Stimulated activated CD8-positive, alpha-beta memory T cell treated with anti-CD3 and anti-CD28 coated beads, Interleukin-7, amount 100 ng/mL, for 24 hours (primary cell): Measurements from ENCODE around the gene EVC.

Source experiments
- DNase-seq: peaks from one replicate; pipeline ENCODE4 v3.0.0-alpha.2; 2020; ENCODE audit warnings: low read depth

Gene EVC

DNA sequence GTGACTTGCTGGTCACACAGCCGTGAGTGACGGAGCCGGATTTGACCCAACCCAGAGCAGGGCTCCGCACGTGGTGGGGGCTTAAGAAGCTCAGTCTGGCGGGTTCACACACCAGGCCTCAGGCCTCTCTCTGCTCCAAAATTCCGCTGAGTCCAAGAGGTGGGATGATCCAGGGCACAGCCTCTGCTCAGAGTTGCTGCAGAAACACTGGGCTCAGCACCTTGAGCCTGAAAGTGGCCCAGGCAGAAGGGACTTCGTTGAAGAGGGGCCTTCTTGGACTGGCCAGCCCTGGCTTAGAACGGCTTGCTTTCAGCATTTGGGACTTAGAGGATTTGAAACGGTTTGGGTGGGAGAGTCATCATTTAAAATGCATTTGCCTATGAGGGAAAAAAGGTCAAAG lies 21.2 kb downstream of the EVC start:
- no peak for DNase-seq

DNA sequence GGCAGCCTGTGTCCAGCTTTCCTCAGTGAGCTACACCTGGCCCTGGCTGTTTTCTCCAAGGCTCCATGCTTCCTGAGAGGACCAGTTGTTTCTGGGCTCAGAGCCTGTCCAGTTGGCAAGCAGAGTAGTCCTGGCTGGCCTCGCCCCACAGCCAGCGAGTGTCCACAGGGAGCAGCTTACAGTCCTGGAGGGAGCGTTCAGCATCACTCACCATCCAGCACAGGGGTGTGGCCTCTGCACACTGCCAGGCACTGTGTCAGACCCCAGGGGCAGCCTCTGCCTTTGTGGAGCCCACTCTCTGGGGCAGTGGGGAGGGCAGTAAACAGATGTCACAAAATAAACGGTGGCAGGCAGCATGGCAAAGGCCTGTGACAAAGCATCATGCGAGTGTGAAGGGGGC lies 23.9 kb downstream of the EVC start:
- DNase-seq, result no peak

DNA sequence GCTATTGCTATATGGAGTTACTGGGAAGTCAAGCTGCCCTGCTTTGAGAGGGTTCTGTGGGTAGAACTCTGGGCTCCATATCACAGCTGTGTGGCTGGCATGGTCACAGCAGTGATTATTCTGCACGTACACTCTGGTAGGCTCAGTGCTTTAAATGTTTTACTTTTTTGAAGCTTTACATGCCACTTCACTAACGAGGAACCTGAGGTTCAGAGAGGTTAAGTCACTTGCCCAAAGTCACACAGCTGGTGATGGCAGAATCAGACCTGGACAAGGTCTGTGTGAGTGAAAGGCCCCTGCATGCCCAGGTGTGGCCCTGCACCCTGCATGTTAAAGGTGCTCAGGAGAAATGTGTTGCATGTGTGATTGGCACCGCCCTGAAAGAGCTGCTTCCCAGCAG lies 24.5 kb downstream of the EVC start:
- no peak for DNase-seq

DNA sequence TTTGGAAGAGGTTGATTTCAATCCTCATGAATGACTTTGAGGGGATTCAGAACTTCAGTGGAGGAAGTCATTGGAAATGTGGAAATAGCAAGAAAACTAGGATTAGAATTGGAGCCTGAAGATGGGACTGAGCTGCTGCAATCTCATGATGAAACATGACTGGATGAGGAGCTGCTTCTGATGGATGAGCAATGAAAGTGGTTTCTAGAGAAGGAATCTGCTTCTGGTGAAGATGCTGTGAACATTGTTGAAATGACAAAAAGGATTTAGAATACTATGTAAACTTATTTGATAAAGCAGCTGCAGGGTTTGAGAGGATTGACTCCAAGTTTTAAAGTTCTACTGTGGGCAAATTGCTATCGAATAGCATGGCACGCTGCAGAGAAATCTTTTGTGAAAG lies 27.1 kb downstream of the EVC start:
- no peak for DNase-seq

- no peak for DNase-seq
Observed at GRCh38 chr4:5742388-5742787, 31.4 kb downstream of the EVC start.

- no peak for DNase-seq
Observed at GRCh38 chr4:5742968-5743367, 32.0 kb downstream of the EVC start.

DNA sequence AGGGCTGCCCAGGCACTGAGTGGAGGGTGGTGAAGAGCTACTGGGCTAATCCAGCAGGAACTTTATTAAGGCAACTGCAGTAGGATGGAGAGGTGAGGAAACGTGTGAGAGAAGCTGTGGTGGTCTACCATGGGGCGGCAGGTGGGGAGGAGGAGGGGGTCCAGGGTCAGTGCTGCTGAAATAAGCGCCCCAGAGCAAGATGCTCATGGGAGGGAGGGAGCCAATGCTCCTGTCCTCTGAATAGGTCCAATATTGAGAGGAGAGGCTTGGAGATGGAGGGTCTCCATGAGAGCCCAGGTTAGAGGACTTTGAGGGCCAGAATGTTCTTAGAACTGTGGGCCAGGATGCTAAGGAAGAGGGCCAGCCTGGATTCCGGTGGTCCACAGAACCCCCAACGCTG lies 35.2 kb downstream of the EVC start:
- no peak for DNase-seq

- DNase-seq, result no peak
Observed at GRCh38 chr4:5746829-5747737, 36.1 kb downstream of the EVC start.

GRCh38 chr4:5747738-5748375 lies 36.9 kb downstream of the EVC start:
- DNase-seq, result no peak

DNA sequence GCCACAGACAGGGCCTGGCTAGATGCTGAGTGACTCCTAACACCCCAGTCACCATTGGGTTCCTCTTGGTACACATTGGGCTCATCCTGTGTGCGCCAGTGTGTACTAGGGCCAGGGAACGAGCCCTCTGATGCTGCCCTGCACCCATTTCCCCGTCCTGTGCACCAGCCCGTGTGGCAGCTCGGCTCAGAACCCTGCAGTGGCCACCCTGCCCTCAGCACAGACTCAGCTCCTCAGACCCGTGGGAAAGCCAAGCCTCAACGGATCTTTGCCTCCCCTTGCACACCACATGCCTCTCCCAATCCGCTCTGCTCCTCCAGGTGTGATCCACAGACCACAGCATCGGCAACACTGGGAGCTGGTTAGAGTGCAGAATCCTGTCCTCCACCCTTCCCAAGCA lies 38.6 kb downstream of the EVC start:
- no peak for DNase-seq

GRCh38 chr4:5750052-5750945 lies 39.3 kb downstream of the EVC start:
- no peak for DNase-seq

DNA sequence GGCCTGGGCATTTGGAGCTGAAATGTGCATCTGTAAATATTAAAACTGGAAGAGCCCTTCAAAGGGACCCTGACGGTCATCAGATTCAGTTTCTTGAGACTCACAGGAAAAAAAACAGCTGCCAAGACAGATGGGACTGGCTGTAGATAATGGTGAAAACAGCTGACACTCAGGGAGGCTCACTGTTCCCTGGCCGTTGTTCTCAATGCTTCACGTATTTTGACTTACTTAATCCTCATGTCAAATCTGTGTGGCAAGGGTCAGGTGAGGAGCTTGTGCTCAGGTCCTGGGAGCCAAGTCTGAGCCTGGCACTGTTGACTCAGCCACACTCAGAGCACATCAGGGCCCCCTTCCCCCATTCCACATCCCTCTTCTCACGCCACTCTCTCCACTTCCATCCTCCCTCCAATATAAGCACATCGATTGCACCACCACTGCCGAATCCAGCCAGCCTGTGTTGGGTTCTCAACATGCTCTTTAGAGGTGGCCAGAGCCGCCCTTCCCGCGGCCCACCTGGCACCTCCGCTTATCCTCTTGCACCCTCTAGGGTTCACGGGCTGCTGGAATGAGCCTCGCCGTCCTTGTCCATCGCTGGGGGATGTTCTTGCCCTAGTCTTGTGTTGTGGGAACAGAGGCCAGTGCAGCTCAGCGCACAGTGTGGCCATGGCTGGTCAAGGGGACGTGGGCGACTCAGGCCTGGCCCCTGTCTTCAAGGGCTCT lies 40.1 kb downstream of the EVC start:
- DNase-seq, result no peak

GRCh38 chr4:5751666-5752375 lies 40.8 kb downstream of the EVC start:
- no peak for DNase-seq

- DNase-seq, result no peak
Observed at GRCh38 chr4:5752376-5753184, 41.6 kb downstream of the EVC start.

DNA sequence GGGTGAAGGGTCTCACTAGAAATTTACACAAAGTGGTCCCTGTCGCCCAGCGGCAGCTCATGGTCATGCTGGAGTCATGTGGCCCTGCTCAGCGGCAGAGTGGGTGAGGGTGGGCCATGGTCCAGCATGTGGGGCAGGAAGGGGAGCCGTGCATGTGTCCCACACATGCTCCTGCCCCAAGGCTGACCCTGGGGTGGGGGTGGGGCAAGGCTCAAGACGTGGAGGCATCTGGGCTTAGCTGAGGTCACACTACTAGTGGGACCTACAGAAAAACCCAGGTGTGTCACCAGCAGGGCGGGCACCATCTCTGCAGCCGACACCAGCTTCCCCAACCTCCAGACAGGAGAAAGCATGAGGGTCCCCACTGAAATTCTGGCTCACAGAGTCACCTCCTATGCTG lies 42.4 kb downstream of the EVC start:
- DNase-seq, result no peak

DNA sequence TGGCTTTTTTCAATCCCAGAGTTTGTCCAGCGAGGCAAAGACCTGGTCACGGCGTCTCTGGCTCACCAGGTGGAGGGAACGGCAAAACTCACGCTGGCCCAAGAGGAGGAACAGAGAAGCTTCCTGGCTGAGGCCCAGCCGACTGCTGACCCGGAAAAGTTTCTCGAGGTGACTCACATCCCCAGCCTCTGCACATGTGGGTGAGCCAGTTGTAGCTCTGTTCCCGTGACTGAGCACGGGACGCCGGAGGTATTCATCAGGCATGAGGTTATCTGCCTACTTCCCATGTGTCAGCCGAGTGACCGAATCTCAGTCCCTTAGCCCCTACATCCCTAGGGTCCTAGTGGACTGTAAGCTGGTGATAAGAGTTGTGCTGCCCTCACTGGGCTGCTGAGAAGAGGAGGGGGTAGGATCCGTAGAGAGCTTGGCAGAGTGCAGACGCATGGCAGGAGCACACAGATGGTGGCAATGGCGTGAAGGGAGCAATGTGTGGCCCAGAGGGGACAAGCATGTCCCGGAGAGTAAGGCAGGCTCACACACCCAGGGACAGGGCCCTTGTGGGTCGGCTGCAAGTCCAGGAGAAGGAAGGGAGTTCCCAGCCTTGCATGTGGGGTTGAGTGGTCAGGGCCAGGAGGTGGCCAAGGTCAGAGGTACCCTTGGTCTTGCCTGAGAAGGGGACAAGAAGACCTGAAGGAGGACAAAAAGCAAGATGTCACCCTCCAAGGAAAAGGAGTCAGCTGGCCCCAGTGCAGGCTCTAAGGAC lies 42.9 kb downstream of the EVC start:
- no peak for DNase-seq

DNA sequence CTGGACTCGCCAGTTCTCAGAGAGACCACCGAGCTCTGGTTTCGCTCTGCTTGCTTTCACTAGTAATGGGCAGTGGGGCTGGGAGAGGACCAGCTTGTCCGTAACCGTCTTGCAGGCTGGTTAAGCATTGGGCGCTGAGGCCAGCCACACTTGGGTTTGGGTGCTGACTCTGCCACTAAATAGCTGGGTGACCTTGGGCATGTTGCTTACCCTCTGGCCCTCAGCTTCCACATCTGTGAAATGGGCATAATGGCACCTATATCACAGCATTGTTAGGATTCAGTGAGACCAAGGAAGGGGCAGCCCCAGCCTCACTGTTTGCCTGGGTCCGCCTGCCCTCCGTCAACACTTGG lies 43.5 kb downstream of the EVC start:
- no peak for DNase-seq

- DNase-seq, result no peak
Observed at GRCh38 chr4:5755161-5755560, 44.2 kb downstream of the EVC start.

GRCh38 chr4:5755679-5756078 lies 44.7 kb downstream of the EVC start:
- no peak for DNase-seq

DNA sequence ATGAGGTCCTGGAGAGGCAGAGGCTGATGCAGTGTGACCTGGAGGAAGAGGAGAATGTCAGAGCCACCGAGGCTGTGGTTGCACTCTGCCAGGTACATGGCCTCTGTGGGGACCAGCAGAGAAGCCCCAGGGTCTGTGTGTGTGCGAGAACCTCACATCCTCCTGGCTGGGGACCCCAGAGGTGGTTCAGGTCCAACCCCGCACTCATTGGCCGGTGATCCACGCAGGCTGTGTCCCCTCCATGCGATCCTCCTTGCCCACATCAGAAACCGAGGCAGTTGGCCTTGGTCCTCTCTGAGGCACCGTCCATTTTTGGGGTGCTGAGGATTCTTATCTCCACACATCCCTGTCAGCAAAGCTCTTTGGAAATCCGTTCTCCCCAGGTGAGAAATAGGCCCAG lies 45.3 kb downstream of the EVC start:
- DNase-seq, result no peak
